HepG2 (cell line): ENCODE results near the gene SOAT1. TPM values are rescaled to one million over a fixed set of nuclear protein-coding genes. Genes with fewer than 3 reads are reported as not detected.

Experiments
- ATAC-seq: fragments of 200-7000 bp; cut with Tn5 transposase; 3 replicates; pipeline ENCODE4 v1.9.1; 2020; ENCODE audit warnings: mild to moderate bottlenecking, moderate library complexity
- BruUV-seq: library from RNA; stranded (reverse); fragments of 400-500 nt; replicated peaks from 2 replicates; lab custom pipeline; 2021; lab: Mats Ljungman, UMichigan
- CTCF ChIA-PET: fragments of 300-600 bp; formaldehyde crosslinking; extraction: SDS; loops from one replicate; lab custom pipeline; 2021; ENCODE audit warnings: low total read pairs, inconsistent platforms, low intra/inter-chr PET ratio; lab: Yijun Ruan, JAX
- POLR2A ChIA-PET: fragments of 350-600 bp; sonication (Branson Sonifier 250); formaldehyde crosslinking; loops from one replicate; lab custom pipeline; 2020; ENCODE audit warnings: antibody characterized with exemption, inconsistent platforms; lab: Yijun Ruan, JAX
- DNase-seq: peaks from one replicate; pipeline ENCODE4 v3.0.0-alpha.2; 2015; ENCODE audit warnings: low spot score
- FAIRE-seq: peaks from 3 replicates; lab custom pipeline; 2011; peaks lifted over from hg19 to GRCh38; lab: Jason Lieb, UNC
- H2AFZ ChIP-seq: one replicate; pipeline ENCODE4 v1.6.1; 2011; ENCODE audit warnings: low read length, inconsistent platforms
- H3K27ac ChIP-seq: fragments of 300-600 bp; 3 replicates; pipeline ENCODE4 v1.8.0; 2011; ENCODE audit warnings: mixed run types, mild to moderate bottlenecking, mixed read lengths, low read length, inconsistent platforms; ENCODE audit not compliant: insufficient read depth; ENCODE audit errors: extremely low read length
- H3K27me3 ChIP-seq, 2 experiments: fragments of 200-600 bp in 1 of 2; 2 replicates in 1 of 2; 3 replicates in 1 of 2; pipeline versions ENCODE4 v1.6.0 to v1.8.0; 2011; ENCODE audit warnings: low read length in 2 of 2, mild to moderate bottlenecking in 2 of 2, moderate library complexity in 2 of 2, inconsistent platforms in 1 of 2; ENCODE audit not compliant: insufficient read depth in 2 of 2, control insufficient read depth in 1 of 2
- H3K36me3 ChIP-seq, 2 experiments: fragments of 200-600 bp in 1 of 2; replicated peaks in 1 of 2; 2 replicates in 1 of 2; 3 replicates in 1 of 2; pipeline versions ENCODE4 v1.5.1 to v1.8.0; 2011; ENCODE audit warnings: low read length in 2 of 2, inconsistent platforms in 1 of 2; ENCODE audit not compliant: insufficient read depth in 2 of 2, control insufficient read depth in 1 of 2
- H3K4me1 ChIP-seq: 2 replicates; pipeline ENCODE4 v1.5.1; 2012; ENCODE audit warnings: low read length, inconsistent platforms; ENCODE audit not compliant: insufficient read depth
- H3K4me2 ChIP-seq: 2 replicates; pipeline ENCODE4 v1.6.0; 2011; ENCODE audit warnings: low read depth, low read length, inconsistent platforms
- H3K4me3 ChIP-seq, 3 experiments: fragments of 200-600 bp in 1 of 3; sonication (generic), shearing (Covaris generic) in 1 of 3; replicated peaks in 1 of 3; 2 replicates each; pipeline ENCODE4 v1.5.1; 2011 to 2016; ENCODE audit warnings: low read length in 3 of 3, inconsistent platforms in 2 of 3, low read depth in 2 of 3, mild to moderate bottlenecking in 2 of 3, control low read depth in 1 of 3, mixed read lengths in 1 of 3; ENCODE audit not compliant: insufficient read depth in 1 of 3
- H3K79me2 ChIP-seq: one replicate; pipeline ENCODE4 v1.6.1; 2011; ENCODE audit warnings: low read length, inconsistent platforms; ENCODE audit not compliant: insufficient read depth
- H3K9ac ChIP-seq: 2 replicates; pipeline ENCODE4 v1.6.0; 2011; ENCODE audit warnings: mild to moderate bottlenecking, low read depth, low read length, inconsistent platforms; ENCODE audit not compliant: insufficient read depth
- H3K9me3 ChIP-seq: 2 replicates; pipeline ENCODE4 v1.5.1; 2012; ENCODE audit warnings: mild to moderate bottlenecking, low read length
- H4K20me1 ChIP-seq: 2 replicates; pipeline ENCODE4 v1.6.0; 2011; ENCODE audit warnings: inconsistent platforms, mild to moderate bottlenecking, low read length, moderate library complexity; ENCODE audit not compliant: insufficient read depth
- BRD4 ChIP-seq: sonication (generic); formaldehyde crosslinking; IDR thresholded peaks from 2 replicates; pipeline ENCODE4 v1.4.0; 2020; ENCODE audit warnings: missing genetic modification reagents
- CTCF ChIP-seq: sonication (generic); formaldehyde crosslinking; IDR thresholded peaks from 2 replicates; pipeline ENCODE4 v1.5.0; 2020; ENCODE audit warnings: mild to moderate bottlenecking, missing genetic modification reagents, moderate library complexity
- E2F1 ChIP-seq: sonication (generic); formaldehyde crosslinking; IDR thresholded peaks from 2 replicates; pipeline ENCODE4 v1.5.0; 2020; ENCODE audit warnings: missing genetic modification reagents
- GABPB1 ChIP-seq: IDR thresholded peaks from 2 replicates; pipeline ENCODE4 v1.6.1; 2016; ENCODE audit warnings: mild to moderate bottlenecking, missing genetic modification reagents, moderate library complexity, missing compliant biosample characterization
- HMG20A ChIP-seq: IDR thresholded peaks from 2 replicates; pipeline ENCODE4 v1.6.1; 2016; ENCODE audit warnings: borderline replicate concordance
- HNRNPUL1 ChIP-seq: fragments of 200-400 bp; formaldehyde crosslinking; IDR thresholded peaks from 2 replicates; pipeline ENCODE4 v1.6.1; 2017; ENCODE audit warnings: low read depth, mild to moderate bottlenecking, low read length, moderate library complexity
- NFYB ChIP-seq: sonication (generic); formaldehyde crosslinking; IDR thresholded peaks from 2 replicates; pipeline ENCODE4 v1.4.0; 2020; ENCODE audit warnings: missing genetic modification reagents
- SNAPC5 ChIP-seq: sonication (generic); formaldehyde crosslinking; IDR thresholded peaks from 2 replicates; pipeline ENCODE4 v1.8.1; 2023; ENCODE audit warnings: mild to moderate bottlenecking, missing genetic modification reagents, borderline replicate concordance
- ZNF136 ChIP-seq: sonication (generic); formaldehyde crosslinking; IDR thresholded peaks from 2 replicates; pipeline ENCODE4 v1.8.1; 2022; ENCODE audit warnings: low read depth, mild to moderate bottlenecking, moderate library complexity, missing genetic modification reagents
- ZNF264 ChIP-seq: sonication (generic); formaldehyde crosslinking; IDR thresholded peaks from 2 replicates; pipeline ENCODE4 v1.4.0; 2020; ENCODE audit warnings: missing genetic modification reagents
- ZNF431 ChIP-seq: sonication (generic); formaldehyde crosslinking; IDR thresholded peaks from 2 replicates; pipeline ENCODE4 v1.9.0; 2022; ENCODE audit warnings: missing genetic modification reagents, low read depth, mild to moderate bottlenecking, borderline replicate concordance
- ZNF607 ChIP-seq: sonication (generic); formaldehyde crosslinking; IDR thresholded peaks from 2 replicates; pipeline ENCODE4 v1.5.1; 2020; ENCODE audit warnings: missing genetic modification reagents, mild to moderate bottlenecking, borderline replicate concordance
- WGBS: methylation state at CpG from one replicate; pipeline ENCODE4 v1.1.6; 2017; ENCODE audit warnings: low lambda C conversion rate; 5-methylcytosine and 5-hydroxymethylcytosine counted together
- in situ Hi-C: cut with HindIII; loops from 2 replicates; pipeline ENCODE4 v1.10.0; 2017; ENCODE audit warnings: low pct_unique_long_range_greater_than_20kb; ENCODE audit not compliant: extremely low pct_ligation_motif_present
- intact Hi-C: fragments of 100-400 bp; cut with micrococcal nuclease; formaldehyde crosslinking; loops from one replicate; pipeline ENCODE4 v1.10.0; 2022; ENCODE audit not compliant: unreplicated experiment
- polyA plus RNA-seq, 8 experiments: library from polyadenylated mRNA; depleted of rRNA in 3 of 8; stranded (reverse) in 7 of 8; unstranded in 1 of 8; fragments of >200 nt; fragmentation: Illumina TruSeq in 4 of 8; extraction: Trizol in 4 of 8; gene quantifications; 2 replicates each; pipeline versions ENCODE4 v1.2.1 to v1.2.3, GENCODE V29; 2011 to 2016; ENCODE audit warnings: low read depth in 4 of 8, missing spikeins in 1 of 8, mixed read lengths in 1 of 8; ENCODE audit not compliant: insufficient read depth in 1 of 8
- total RNA-seq, 5 experiments: library from RNA; depleted of rRNA; stranded (reverse); fragments of >200 nt; fragmentation: Illumina TruSeq; extraction: Trizol; gene quantifications; 2 replicates each; pipeline ENCODE4 v1.2.3, GENCODE V29; 2016; ENCODE audit warnings: low read depth in 1 of 5

The SOAT1 gene
- total and polyA plus RNA-seq, 2 of the 13 experiments (the other 11 are each of a cell fraction or from before 2014, with no cell fraction given) = 22.3 to 52.0 TPM

- no peak for TF ChIP-seq BRD4 (CRISPR knock-in tag)
- TF ChIP-seq ZNF264 (CRISPR knock-in tag) = no peak
- TF ChIP-seq GABPB1 = no peak
- no peak for TF ChIP-seq CTCF (CRISPR knock-in tag)
- no peak for TF ChIP-seq E2F1 (CRISPR knock-in tag)
- TF ChIP-seq ZNF431 (CRISPR knock-in tag) = no peak
- no peak for TF ChIP-seq HNRNPUL1
- no peak for TF ChIP-seq HMG20A (CRISPR knock-in tag)
- no peak for TF ChIP-seq ZNF136
- TF ChIP-seq ZNF607 = no peak
- no peak for TF ChIP-seq NFYB
- TF ChIP-seq SNAPC5 (CRISPR knock-in tag) = no peak
- TF ChIP-seq, all 625 proteins: peak for 0
- in situ Hi-C loops = no loop called here
These were observed 33.1 kb downstream of the SOAT1 start for GRCh38 chr1:179326746-179327145.

More at GRCh38 chr1:179326746-179327145, 33.1 kb downstream of the SOAT1 start:
- no peaks in the 10 kb centered on the region for H3K27me3 ChIP-seq
- H3K9ac ChIP-seq = no peak overlapping the region
- intact Hi-C loops = no loop called here
- DNase-seq = no peak
- CTCF ChIA-PET = no interaction called here
- peaks cover 12% of the 10 kb centered on the region for H3K4me1 ChIP-seq
- no peak for ATAC-seq
- H3K36me3 ChIP-seq = peaks cover 3 to 13% of the 10 kb centered on the region in 2 experiments
- no peak overlapping the region for H3K4me2 ChIP-seq
- POLR2A ChIA-PET = no interaction called here
- H2AFZ ChIP-seq = no peak overlapping the region
- no peaks in the 10 kb centered on the region for H4K20me1 ChIP-seq
- no TSS peak for BruUV-seq
- H3K4me3 ChIP-seq = no peak overlapping the region
- no peak for FAIRE-seq
- peaks cover 12% of the 10 kb centered on the region for H3K9me3 ChIP-seq
- H3K79me2 ChIP-seq = no peaks in the 10 kb centered on the region
- no peak overlapping the region for H3K27ac ChIP-seq
- 94% methylated on average over 3 of the region's 3 CpGs for WGBS
